Esophagus muscularis mucosa (tissue), 4 donors: ENCODE measurements around the gene NFAT5. TPM values are rescaled to one million over a fixed set of nuclear protein-coding genes. Genes with fewer than 3 reads are reported as not detected.

ENCODE experiments used
- DNase-seq: peaks from one replicate; pipeline ENCODE4 v3.0.0-alpha.2; 2017; ENCODE audit errors: extremely low spot score
- H3K27ac ChIP-seq, 4 donors: fragments of 200-600 bp; sonication (generic); replicated peaks in 1 of 4; 1 replicate in 3 of 4; 2 replicates in 1 of 4; pipeline ENCODE4 v1.5.1; 2016 to 2019; ENCODE audit warnings: mild to moderate bottlenecking in 1 of 4
- H3K27me3 ChIP-seq, 4 donors: fragments of 200-600 bp; sonication (generic); one replicate each; pipeline versions ENCODE4 v1.5.1 to v1.6.0; 2016 to 2019
- H3K36me3 ChIP-seq, 4 donors: fragments of 200-600 bp; sonication (generic); one replicate each; pipeline ENCODE4 v1.5.1; 2016 to 2019
- H3K4me1 ChIP-seq, 4 donors: fragments of 200-600 bp; sonication (generic); one replicate each; pipeline ENCODE4 v1.5.1; 2016 to 2019
- H3K4me3 ChIP-seq, 4 donors: fragments of 200-600 bp; sonication (generic); 1 replicate in 2 of 4; 2 replicates in 2 of 4; pipeline ENCODE4 v1.5.1; 2016 to 2019; ENCODE audit warnings: mild to moderate bottlenecking in 4 of 4, moderate library complexity in 1 of 4
- H3K9me3 ChIP-seq, 4 donors: fragments of 200-600 bp; sonication (generic); 1 replicate in 3 of 4; 2 replicates in 1 of 4; pipeline ENCODE4 v1.5.1; 2016 to 2019
- EP300 ChIP-seq: sonication (generic); formaldehyde crosslinking; IDR thresholded peaks from one replicate; pipeline ENCODE4 v1.6.1; 2017; ENCODE audit warnings: antibody characterized with exemption
- POLR2A ChIP-seq: fragments of 450-650 bp; IDR thresholded peaks from one replicate; pipeline ENCODE4 v1.6.1; 2017; ENCODE audit warnings: antibody characterized with exemption, moderate library complexity, mild to moderate bottlenecking, low read depth
- POLR2AphosphoS5 ChIP-seq, 2 donors: sonication (generic); formaldehyde crosslinking; IDR thresholded peaks; one replicate each; pipeline ENCODE4 v1.6.1; 2017; ENCODE audit warnings: antibody characterized with exemption in 2 of 2
- WGBS: methylation state at CpG from one replicate; pipeline ENCODE4 v1.1.5; 2018; 5-methylcytosine and 5-hydroxymethylcytosine counted together
- intact Hi-C: fragments of 100-400 bp; cut with DNase I; formaldehyde crosslinking; loops from one replicate; pipeline ENCODE4 v1.15.1; 2023
- total RNA-seq, 4 donors: library from RNA; depleted of rRNA; stranded (reverse); fragments of >200 nt; gene quantifications; one replicate each; pipeline versions ENCODE4 v1.1.0 to v1.2.1, GENCODE V29; 2016
- TF ChIP-seq, protein P1 (sequence below), 3 experiments: fragments of 200-600 bp in 2 of 3; fragments of 450-650 bp in 1 of 3; sonication (generic) in 2 of 3; IDR thresholded peaks; one replicate each; pipeline ENCODE4 v1.5.1; 2017 to 2019; ENCODE audit warnings: antibody characterized with exemption in 3 of 3, mild to moderate bottlenecking in 2 of 3, moderate library complexity in 1 of 3

Gene NFAT5
- total RNA-seq, 4 donors from 2014 or later = 47.1 to 68.4 (median 59.6) TPM

DNA sequence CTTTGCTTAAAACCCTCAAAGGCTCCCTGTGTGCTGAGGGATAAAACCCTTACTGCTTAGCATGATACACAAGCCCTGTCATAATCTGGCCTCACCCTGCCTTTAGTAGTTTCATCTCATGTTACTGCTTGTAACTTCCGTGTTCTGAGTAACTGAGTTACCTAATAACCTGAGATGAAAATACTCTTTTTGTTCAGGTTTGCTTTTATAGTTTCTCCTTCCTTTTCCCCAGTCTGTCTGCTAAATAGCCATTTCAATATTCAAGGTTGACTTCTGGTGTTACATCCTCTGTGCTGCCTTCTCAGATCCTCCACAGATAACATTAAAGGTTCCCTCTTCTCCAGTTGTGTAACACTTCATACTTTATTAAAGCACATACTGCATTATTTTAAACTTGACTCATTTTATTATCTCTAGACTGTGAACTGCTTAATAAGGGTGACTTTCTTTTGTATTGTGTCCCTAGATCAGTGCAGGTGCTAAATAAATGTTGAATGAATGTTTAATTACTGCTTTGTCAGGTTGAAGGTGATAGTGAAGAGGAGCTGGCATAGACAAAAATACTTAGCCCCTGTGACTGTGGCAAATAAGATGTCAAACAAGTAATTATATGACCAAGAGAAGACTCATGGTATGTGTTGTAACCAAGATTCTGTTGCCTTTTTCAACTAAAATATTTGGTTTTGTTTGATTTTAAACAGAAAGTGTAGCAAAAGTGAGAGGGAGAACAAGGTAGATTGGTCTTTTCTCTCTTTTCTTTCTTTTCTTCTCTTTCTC, 47.8 kb downstream of the NFAT5 start:
- 53% methylated on average over 1 of the region's 1 CpG for WGBS
- no peaks in the 10 kb centered on the region for H3K9me3 ChIP-seq
- peaks cover 70 to 100% (median 91%) of the 10 kb centered on the region in 4 donors for H3K4me1 ChIP-seq
- peaks cover 0 to under 1% (median 0%) of the 10 kb centered on the region in 4 donors for H3K36me3 ChIP-seq
- no peaks in the 10 kb centered on the region for H3K27me3 ChIP-seq
- DNase-seq = no peak
- intact Hi-C loops = no loop called here
- no peak overlapping the region for H3K4me3 ChIP-seq
- peak overlapping the region; percentile 64 to 72 (median 66) for H3K27ac ChIP-seq
- TF ChIP-seq, protein P1, sequence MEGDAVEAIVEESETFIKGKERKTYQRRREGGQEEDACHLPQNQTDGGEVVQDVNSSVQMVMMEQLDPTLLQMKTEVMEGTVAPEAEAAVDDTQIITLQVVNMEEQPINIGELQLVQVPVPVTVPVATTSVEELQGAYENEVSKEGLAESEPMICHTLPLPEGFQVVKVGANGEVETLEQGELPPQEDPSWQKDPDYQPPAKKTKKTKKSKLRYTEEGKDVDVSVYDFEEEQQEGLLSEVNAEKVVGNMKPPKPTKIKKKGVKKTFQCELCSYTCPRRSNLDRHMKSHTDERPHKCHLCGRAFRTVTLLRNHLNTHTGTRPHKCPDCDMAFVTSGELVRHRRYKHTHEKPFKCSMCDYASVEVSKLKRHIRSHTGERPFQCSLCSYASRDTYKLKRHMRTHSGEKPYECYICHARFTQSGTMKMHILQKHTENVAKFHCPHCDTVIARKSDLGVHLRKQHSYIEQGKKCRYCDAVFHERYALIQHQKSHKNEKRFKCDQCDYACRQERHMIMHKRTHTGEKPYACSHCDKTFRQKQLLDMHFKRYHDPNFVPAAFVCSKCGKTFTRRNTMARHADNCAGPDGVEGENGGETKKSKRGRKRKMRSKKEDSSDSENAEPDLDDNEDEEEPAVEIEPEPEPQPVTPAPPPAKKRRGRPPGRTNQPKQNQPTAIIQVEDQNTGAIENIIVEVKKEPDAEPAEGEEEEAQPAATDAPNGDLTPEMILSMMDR (IDR thresholded peaks at IDR 0.05) = no peak
- no peak for TF ChIP-seq POLR2A

GRCh38 chr16:69615528-69615927, 49.8 kb downstream of the NFAT5 start:
- intact Hi-C loops = no loop called here

GRCh38 chr16:69616082-69616481, 50.3 kb downstream of the NFAT5 start:
- H3K4me3 ChIP-seq = no peak overlapping the region
- intact Hi-C loops = no loop called here
- peak overlapping the region in 3 of 4 donors; percentile 2 to 37 (median 17) for H3K27ac ChIP-seq
- no peak for DNase-seq
- no peaks in the 10 kb centered on the region for H3K36me3 ChIP-seq
- TF ChIP-seq EP300 (no peak), POLR2A (no peak), POLR2AphosphoS5 (IDR thresholded peaks at IDR 0.05) (no peak)
- TF ChIP-seq, protein P1 (IDR thresholded peaks at IDR 0.05) = no peak
- no peaks in the 10 kb centered on the region for H3K9me3 ChIP-seq
- H3K4me1 ChIP-seq = peaks cover 70 to 100% (median 91%) of the 10 kb centered on the region in 4 donors
- no peaks in the 10 kb centered on the region for H3K27me3 ChIP-seq
- WGBS = 92% methylated on average over 4 of the region's 4 CpGs

More at GRCh38 chr16:69615528-69615927, 49.8 kb downstream of the NFAT5 start:
- H3K27me3 ChIP-seq = no peaks in the 10 kb centered on the region
- no peak for DNase-seq
- H3K9me3 ChIP-seq = no peaks in the 10 kb centered on the region
- H3K4me1 ChIP-seq = peaks cover 75 to 100% (median 91%) of the 10 kb centered on the region in 4 donors
- H3K36me3 ChIP-seq = no peaks in the 10 kb centered on the region
- no peak for TF ChIP-seq EP300
- TF ChIP-seq POLR2A = no peak
- TF ChIP-seq POLR2AphosphoS5 (IDR thresholded peaks at IDR 0.05) = no peak
- TF ChIP-seq, protein P1 (IDR thresholded peaks at IDR 0.05) = no peak
- H3K27ac ChIP-seq = peak overlapping the region in 3 of 4 donors; percentile 2 to 37 (median 30)
- no peak overlapping the region for H3K4me3 ChIP-seq
- 90% methylated on average over 2 of the region's 2 CpGs for WGBS

DNA sequence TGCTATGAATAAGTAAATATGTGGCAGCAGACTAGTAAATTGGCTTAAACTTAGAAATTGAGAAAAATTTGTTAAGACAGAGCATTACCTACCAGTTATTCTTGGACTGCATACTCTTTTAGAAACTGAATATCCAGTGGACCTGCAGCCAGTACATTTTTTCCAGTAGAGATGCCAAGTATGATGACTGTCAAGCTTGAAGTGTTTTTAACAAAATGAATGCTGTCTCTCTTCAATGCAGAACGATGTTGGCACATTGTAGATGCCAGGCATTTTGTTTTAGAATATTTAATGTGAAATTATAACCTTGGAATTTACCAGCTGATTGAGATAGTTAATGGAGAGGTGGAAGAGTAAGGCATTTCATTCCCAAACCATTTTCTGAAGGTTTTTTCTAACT, 52.5 kb downstream of the NFAT5 start:
- intact Hi-C loops = no loop called here
- DNase-seq = no peak
- H3K27ac ChIP-seq = peak overlapping the region; percentile 49 to 69 (median 58)
- H3K36me3 ChIP-seq = no peaks in the 10 kb centered on the region
- H3K27me3 ChIP-seq = no peaks in the 10 kb centered on the region
- no peaks in the 10 kb centered on the region for H3K9me3 ChIP-seq
- peak in 1 of 2 donors; percentile 55 for TF ChIP-seq POLR2AphosphoS5 (IDR thresholded peaks at IDR 0.05)
- TF ChIP-seq, protein P1 (IDR thresholded peaks at IDR 0.05) = no peak
- TF ChIP-seq EP300 = no peak
- no peak for TF ChIP-seq POLR2A
- peak overlapping the region in 1 of 4 donors; percentile 8 for H3K4me3 ChIP-seq
- 11% methylated on average over 1 of the region's 1 CpG for WGBS
- H3K4me1 ChIP-seq = peaks cover 58 to 84% (median 79%) of the 10 kb centered on the region in 4 donors
